BLaER1 treated with 17β-estradiol and CSF1 and Interleukin-3, amounts not matched to agents 10 nM and 100 nM (cell line): ENCODE data around the gene NEAT1.

Experiments
- H3K27ac ChIP-seq, 11 experiments: shearing (Covaris generic); formaldehyde crosslinking; 2 replicates each; pipeline ENCODE4 v1.8.1; 2022
- H3K27me3 ChIP-seq, 11 experiments: shearing (Covaris generic); formaldehyde crosslinking; 2 replicates each; pipeline ENCODE4 v1.8.1; 2022
- H3K36me3 ChIP-seq, 11 experiments: shearing (Covaris generic); formaldehyde crosslinking; 2 replicates each; pipeline ENCODE4 v1.8.1; 2022
- H3K4me1 ChIP-seq, 10 experiments: shearing (Covaris generic); formaldehyde crosslinking; 2 replicates each; pipeline ENCODE4 v1.8.1; 2022
- H3K4me2 ChIP-seq, 11 experiments: shearing (Covaris generic); formaldehyde crosslinking; 2 replicates each; pipeline ENCODE4 v1.8.1; 2022
- H3K4me3 ChIP-seq, 10 experiments: shearing (Covaris generic); formaldehyde crosslinking; 2 replicates each; pipeline ENCODE4 v1.8.1; 2022
- H3K9ac ChIP-seq, 11 experiments: shearing (Covaris generic); formaldehyde crosslinking; 2 replicates each; pipeline ENCODE4 v1.8.1; 2022
- H3K9me3 ChIP-seq, 11 experiments: shearing (Covaris generic); formaldehyde crosslinking; replicated peaks in 1 of 11; 2 replicates each; pipeline ENCODE4 v1.8.1; 2022
- H4K20me1 ChIP-seq, 11 experiments: shearing (Covaris generic); formaldehyde crosslinking; 2 replicates each; pipeline ENCODE4 v1.8.1; 2022
- Cebpa-rat ChIP-seq, 11 experiments: shearing (Covaris generic); IDR thresholded peaks; 2 replicates each; pipeline ENCODE4 v1.8.1; 2022

Gene NEAT1

GRCh38 chr11:65442842-65443331 is 20.3 kb downstream of the NEAT1 start:
- Histone ChIP-seq H4K20me1 (peaks cover 26 to 100% (median 79%) of the 10 kb centered on the region in 11 experiments; a peak in 20 of 22 replicates), H3K4me1 (peaks cover 57 to 95% (median 90%) of the 10 kb centered on the region in 10 experiments), H3K4me2 (peak overlapping the region; percentile 57 to 93 (median 81); a peak in 20 of 22 replicates), H3K27me3 (no peaks in the 10 kb centered on the region), H3K36me3 (peaks cover 2 to 78% (median 6%) of the 10 kb centered on the region in 11 experiments; a peak in 21 of 22 replicates), H3K27ac (peak overlapping the region in 10 of 11 experiments; percentile 71 to 91 (median 86); a peak in 19 of 22 replicates), H3K4me3 (no peak overlapping the region), H3K9me3 (no peaks in the 10 kb centered on the region), H3K9ac (peak overlapping the region in 10 of 11 experiments; percentile 40 to 76 (median 70); a peak in 15 of 22 replicates)
- no peak for TF ChIP-seq Cebpa-rat (IDR thresholded peaks at IDR 0.05)

- Histone ChIP-seq H3K36me3 (peaks cover 0 to 62% (median 0%) of the 10 kb centered on the region in 11 experiments; a peak in 5 of 22 replicates), H3K4me1 (peaks cover 42 to 100% (median 93%) of the 10 kb centered on the region in 10 experiments), H3K27me3 (no peaks in the 10 kb centered on the region), H3K9me3 (0 out of 22 replicates have a peak, but pooled peaks cover 0 to 2% (median 0%) of the 10 kb centered on the region in 11 experiments), H3K27ac (peak overlapping the region; percentile 40 to 91 (median 86); a peak in 20 of 22 replicates), H3K4me3 (no peak overlapping the region), H3K9ac (peak overlapping the region in 9 of 11 experiments; percentile 5 to 75 (median 56); a peak in 17 of 22 replicates), H4K20me1 (peaks cover 24 to 99% (median 66%) of the 10 kb centered on the region in 11 experiments; a peak in 19 of 22 replicates), H3K4me2 (peak overlapping the region in 10 of 11 experiments; percentile 11 to 93 (median 82); a peak in 18 of 22 replicates)
- TF ChIP-seq Cebpa-rat (IDR thresholded peaks at IDR 0.05) = no peak
Observed at GRCh38 chr11:65444314-65445051, 21.9 kb downstream of the NEAT1 start.

- Histone ChIP-seq H3K4me1 (peaks cover 35 to 99% (median 87%) of the 10 kb centered on the region in 10 experiments), H3K4me2 (peak overlapping the region in 9 of 11 experiments; percentile 3 to 93 (median 81); a peak in 16 of 22 replicates), H3K4me3 (no peak overlapping the region), H3K27ac (peak overlapping the region in 10 of 11 experiments; percentile 40 to 91 (median 72); a peak in 17 of 22 replicates), H4K20me1 (peaks cover 24 to 92% (median 59%) of the 10 kb centered on the region in 11 experiments; a peak in 19 of 22 replicates), H3K9ac (peak overlapping the region in 7 of 11 experiments; percentile 21 to 63 (median 40); a peak in 10 of 22 replicates), H3K27me3 (no peaks in the 10 kb centered on the region), H3K36me3 (peaks cover 0 to 55% (median 0%) of the 10 kb centered on the region in 11 experiments; a peak in 5 of 22 replicates), H3K9me3 (peaks cover 0 to 6% (median 0%) of the 10 kb centered on the region in 11 experiments; a peak in 1 of 22 replicates)
- TF ChIP-seq Cebpa-rat (IDR thresholded peaks at IDR 0.05) = no peak
Observed at GRCh38 chr11:65445101-65445603, 22.6 kb downstream of the NEAT1 start.

GRCh38 chr11:65445604-65446445 is 23.2 kb downstream of the NEAT1 start:
- Histone ChIP-seq H3K4me3 (no peak overlapping the region; a peak in 1 of 20 replicates), H3K27me3 (no peaks in the 10 kb centered on the region), H3K27ac (peak overlapping the region in 10 of 11 experiments; percentile 32 to 89 (median 53); a peak in 20 of 22 replicates), H3K4me1 (peaks cover 28 to 92% (median 80%) of the 10 kb centered on the region in 10 experiments), H3K9me3 (peaks cover 0 to 12% (median 0%) of the 10 kb centered on the region in 11 experiments; a peak in 4 of 22 replicates), H3K4me2 (peak overlapping the region in 9 of 11 experiments; percentile 3 to 93 (median 70); a peak in 17 of 22 replicates), H3K36me3 (peaks cover 0 to 49% (median 0%) of the 10 kb centered on the region in 11 experiments; a peak in 5 of 22 replicates), H4K20me1 (peaks cover 24 to 85% (median 53%) of the 10 kb centered on the region in 11 experiments; a peak in 19 of 22 replicates), H3K9ac (peak overlapping the region in 8 of 11 experiments; percentile 21 to 63 (median 38); a peak in 14 of 22 replicates)
- no peak for TF ChIP-seq Cebpa-rat (IDR thresholded peaks at IDR 0.05)

GRCh38 chr11:65446446-65447277 is 24.1 kb downstream of the NEAT1 start:
- Histone ChIP-seq H3K4me1 (peaks cover 20 to 84% (median 72%) of the 10 kb centered on the region in 10 experiments), H3K27me3 (no peaks in the 10 kb centered on the region), H3K4me3 (no peak overlapping the region), H3K27ac (peak overlapping the region in 10 of 11 experiments; percentile 32 to 89 (median 53); a peak in 17 of 22 replicates), H4K20me1 (peaks cover 24 to 77% (median 50%) of the 10 kb centered on the region in 11 experiments; a peak in 19 of 22 replicates), H3K9ac (peak overlapping the region in 5 of 11 experiments; percentile 21 to 63 (median 41); a peak in 6 of 22 replicates), H3K36me3 (peaks cover 0 to 42% (median 0%) of the 10 kb centered on the region in 11 experiments; a peak in 5 of 22 replicates), H3K4me2 (peak overlapping the region in 8 of 11 experiments; percentile 55 to 93 (median 76); a peak in 16 of 22 replicates), H3K9me3 (peaks cover 0 to 15% (median 0%) of the 10 kb centered on the region in 11 experiments; a peak in 5 of 22 replicates)
- TF ChIP-seq Cebpa-rat (IDR thresholded peaks at IDR 0.05) = no peak

- Histone ChIP-seq H3K27ac (peak overlapping the region in 3 of 11 experiments; percentile 14 to 42 (median 26); a peak in 6 of 22 replicates), H3K9me3 (peaks cover 0 to 15% (median 0%) of the 10 kb centered on the region in 11 experiments; a peak in 5 of 22 replicates), H3K4me2 (peak overlapping the region in 8 of 11 experiments; percentile 52 to 77 (median 66); a peak in 13 of 22 replicates), H4K20me1 (peaks cover 16 to 63% (median 37%) of the 10 kb centered on the region in 11 experiments; a peak in 18 of 22 replicates), H3K36me3 (peaks cover 0 to 28% (median 0%) of the 10 kb centered on the region in 11 experiments; a peak in 5 of 22 replicates), H3K9ac (peak overlapping the region in 2 of 11 experiments; percentile 18 to 43; a peak in 1 of 22 replicates), H3K27me3 (no peaks in the 10 kb centered on the region), H3K4me1 (peaks cover 15 to 70% (median 59%) of the 10 kb centered on the region in 10 experiments), H3K4me3 (no peak overlapping the region)
- no peak for TF ChIP-seq Cebpa-rat (IDR thresholded peaks at IDR 0.05)
Observed at GRCh38 chr11:65448074-65448417, 25.4 kb downstream of the NEAT1 start.
